ENCODE measurements around the gene UNCX. TPM values are rescaled to one million over a fixed set of nuclear protein-coding genes. Genes with fewer than 3 reads are reported as not detected.
"Not testable (repeated sequence)": the region's sequence is repeated elsewhere in the genome, so short reads cannot be mapped to it uniquely, and the experiment has no call there.

The UNCX gene
- total RNA-seq, 1 experiment from 2014 or later: not detected

- Mint-ChIP-seq H3K36me3 (ENCODE audit: insufficient read depth, unreplicated experiment) (no peaks in the 10 kb centered on the region), H3K27ac (ENCODE audit: unreplicated experiment) (no peak overlapping the region), H3K4me1 (ENCODE audit: low read depth, unreplicated experiment) (no peaks in the 10 kb centered on the region), H3K27me3 (ENCODE audit: unreplicated experiment) (peaks cover 60% of the 10 kb centered on the region), H3K4me3 (ENCODE audit: low read depth, unreplicated experiment) (no peak overlapping the region), H3K9me3 (ENCODE audit: low read depth, unreplicated experiment) (no peaks in the 10 kb centered on the region)
- CTCF ChIA-PET: no interaction called here
- TF ChIP-seq, protein P1, sequence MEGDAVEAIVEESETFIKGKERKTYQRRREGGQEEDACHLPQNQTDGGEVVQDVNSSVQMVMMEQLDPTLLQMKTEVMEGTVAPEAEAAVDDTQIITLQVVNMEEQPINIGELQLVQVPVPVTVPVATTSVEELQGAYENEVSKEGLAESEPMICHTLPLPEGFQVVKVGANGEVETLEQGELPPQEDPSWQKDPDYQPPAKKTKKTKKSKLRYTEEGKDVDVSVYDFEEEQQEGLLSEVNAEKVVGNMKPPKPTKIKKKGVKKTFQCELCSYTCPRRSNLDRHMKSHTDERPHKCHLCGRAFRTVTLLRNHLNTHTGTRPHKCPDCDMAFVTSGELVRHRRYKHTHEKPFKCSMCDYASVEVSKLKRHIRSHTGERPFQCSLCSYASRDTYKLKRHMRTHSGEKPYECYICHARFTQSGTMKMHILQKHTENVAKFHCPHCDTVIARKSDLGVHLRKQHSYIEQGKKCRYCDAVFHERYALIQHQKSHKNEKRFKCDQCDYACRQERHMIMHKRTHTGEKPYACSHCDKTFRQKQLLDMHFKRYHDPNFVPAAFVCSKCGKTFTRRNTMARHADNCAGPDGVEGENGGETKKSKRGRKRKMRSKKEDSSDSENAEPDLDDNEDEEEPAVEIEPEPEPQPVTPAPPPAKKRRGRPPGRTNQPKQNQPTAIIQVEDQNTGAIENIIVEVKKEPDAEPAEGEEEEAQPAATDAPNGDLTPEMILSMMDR (IDR thresholded peaks at IDR 0.05; ENCODE audit: unreplicated experiment): no peak
- BruUV-seq (replicated peaks): no TSS peak
- intact Hi-C loops (cut with micrococcal nuclease; ENCODE audit: unreplicated experiment): no loop called here
- no peak for DNase-seq
Observed at GRCh38 chr7:1209097-1209496, 23.6 kb upstream of the UNCX start.

DNA sequence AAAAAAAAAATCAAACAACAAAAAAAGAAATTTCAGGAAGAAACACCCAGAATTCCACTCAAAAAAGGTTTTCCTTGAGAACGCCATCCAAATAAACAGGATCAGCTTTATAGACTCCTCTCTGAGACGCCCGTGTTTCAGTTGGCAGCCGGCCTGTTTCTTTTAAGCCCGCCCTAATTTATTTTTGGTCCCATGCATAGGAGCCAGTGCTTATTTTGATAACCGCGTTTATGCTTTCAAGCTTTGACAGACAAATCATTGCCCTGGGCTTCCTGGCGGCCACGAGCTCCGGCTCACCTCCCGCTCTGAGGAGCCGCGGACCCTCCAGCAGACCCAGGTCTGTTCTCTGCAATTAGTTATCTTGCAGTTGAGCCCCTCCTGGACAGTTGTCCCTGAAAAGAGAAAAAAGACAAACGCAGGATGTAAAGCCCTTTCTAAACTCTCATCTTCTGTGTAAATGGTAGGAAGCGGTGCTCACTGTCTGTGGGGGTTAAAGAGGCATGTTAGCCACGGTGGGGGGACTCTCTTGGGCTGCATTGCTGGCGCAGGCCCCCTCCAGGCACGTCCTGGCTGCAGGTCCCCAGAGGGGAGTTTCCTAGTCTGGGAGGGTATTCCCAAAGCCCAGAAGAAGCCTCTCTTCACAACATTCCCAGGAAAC lies 22.2 kb upstream of the UNCX start:
- BruUV-seq (replicated peaks): no TSS peak
- CTCF ChIA-PET: interaction anchor here (0.6 to 0.9 kb wide), 3 partner anchors 16 to 650 kb away, joined by 3 to 4 read pairs (median 3); no protein-coding TSS in a partner anchor
- H3K9me3 Mint-ChIP-seq (ENCODE audit: low read depth, unreplicated experiment): no peaks in the 10 kb centered on the region
- H3K36me3 Mint-ChIP-seq (ENCODE audit: insufficient read depth, unreplicated experiment): no peaks in the 10 kb centered on the region
- intact Hi-C loops (cut with micrococcal nuclease; ENCODE audit: unreplicated experiment): no loop called here
- TF ChIP-seq, protein P1 (IDR thresholded peaks at IDR 0.05; ENCODE audit: unreplicated experiment): no peak
- no peaks in the 10 kb centered on the region for H3K4me1 Mint-ChIP-seq (ENCODE audit: low read depth, unreplicated experiment)
- H3K4me3 Mint-ChIP-seq (ENCODE audit: low read depth, unreplicated experiment): no peak overlapping the region
- no peak for DNase-seq
- H3K27me3 Mint-ChIP-seq (ENCODE audit: unreplicated experiment): peaks cover 64% of the 10 kb centered on the region
- H3K27ac Mint-ChIP-seq (ENCODE audit: unreplicated experiment): no peak overlapping the region

DNA sequence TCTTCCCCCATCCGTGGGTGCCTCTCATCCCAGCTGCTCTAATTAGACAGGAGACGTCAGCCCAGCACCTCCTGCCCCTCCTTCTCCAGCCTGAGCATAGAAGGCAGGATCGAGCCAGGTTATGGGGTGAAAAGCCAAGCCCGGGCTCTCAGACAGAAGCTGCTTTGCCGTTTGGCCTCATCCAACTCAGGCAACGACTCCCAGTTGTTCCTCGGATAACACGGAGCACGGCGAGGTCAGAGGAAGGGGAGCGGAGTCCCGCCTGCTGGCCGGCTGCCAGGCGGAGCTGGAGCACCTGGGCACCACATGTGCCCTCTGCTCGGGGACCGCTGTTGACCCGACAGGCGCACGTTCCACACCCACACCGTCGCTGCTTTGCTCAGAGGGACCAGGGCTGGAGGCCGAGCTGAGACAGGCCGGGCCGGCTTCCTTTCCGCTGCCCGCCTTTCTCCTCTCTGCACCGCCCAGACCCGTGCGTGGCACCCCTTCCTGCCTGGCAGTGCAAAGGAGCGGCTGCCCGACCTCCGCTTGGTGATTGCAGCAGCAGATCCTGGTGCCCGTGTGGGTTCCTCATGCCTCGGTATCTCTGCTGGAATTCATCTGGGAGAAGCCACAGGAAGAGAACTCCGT lies 21.6 kb upstream of the UNCX start:
- peaks cover 68% of the 10 kb centered on the region for H3K27me3 Mint-ChIP-seq (ENCODE audit: unreplicated experiment)
- CTCF ChIA-PET: interaction anchor here (0.9 kb wide), 1 partner anchor 41 kb away, joined by 3 read pairs; no protein-coding TSS in a partner anchor
- no TSS peak for BruUV-seq (replicated peaks)
- intact Hi-C loops (cut with micrococcal nuclease; ENCODE audit: unreplicated experiment): no loop called here
- DNase-seq: no peak
- H3K36me3 Mint-ChIP-seq (ENCODE audit: insufficient read depth, unreplicated experiment): no peaks in the 10 kb centered on the region
- no peaks in the 10 kb centered on the region for H3K4me1 Mint-ChIP-seq (ENCODE audit: low read depth, unreplicated experiment)
- no peak overlapping the region for H3K4me3 Mint-ChIP-seq (ENCODE audit: low read depth, unreplicated experiment)
- H3K9me3 Mint-ChIP-seq (ENCODE audit: low read depth, unreplicated experiment): no peaks in the 10 kb centered on the region
- no peak overlapping the region for H3K27ac Mint-ChIP-seq (ENCODE audit: unreplicated experiment)
- TF ChIP-seq, protein P1 (IDR thresholded peaks at IDR 0.05; ENCODE audit: unreplicated experiment): no peak

- no peak for DNase-seq
- no peaks in the 10 kb centered on the region for H3K4me1 Mint-ChIP-seq (ENCODE audit: low read depth, unreplicated experiment)
- TF ChIP-seq, protein P1 (IDR thresholded peaks at IDR 0.05; ENCODE audit: unreplicated experiment): no peak
- no peak overlapping the region for H3K4me3 Mint-ChIP-seq (ENCODE audit: low read depth, unreplicated experiment)
- intact Hi-C loops (cut with micrococcal nuclease; ENCODE audit: unreplicated experiment): no loop called here
- H3K36me3 Mint-ChIP-seq (ENCODE audit: insufficient read depth, unreplicated experiment): no peaks in the 10 kb centered on the region
- peaks cover 74% of the 10 kb centered on the region for H3K27me3 Mint-ChIP-seq (ENCODE audit: unreplicated experiment)
- no peaks in the 10 kb centered on the region for H3K9me3 Mint-ChIP-seq (ENCODE audit: low read depth, unreplicated experiment)
- BruUV-seq (replicated peaks): no TSS peak
- CTCF ChIA-PET: interaction anchor here (0.9 kb wide), 1 partner anchor 40 kb away, joined by 3 read pairs; no protein-coding TSS in a partner anchor
- no peak overlapping the region for H3K27ac Mint-ChIP-seq (ENCODE audit: unreplicated experiment)
Observed at GRCh38 chr7:1211611-1212010, 21.1 kb upstream of the UNCX start.

- BruUV-seq (replicated peaks); H3K4me3 Mint-ChIP-seq (ENCODE audit: low read depth, unreplicated experiment); DNase-seq; CTCF ChIA-PET; H3K4me1 Mint-ChIP-seq (ENCODE audit: low read depth, unreplicated experiment); intact Hi-C loops (cut with micrococcal nuclease; ENCODE audit: unreplicated experiment); H3K36me3 Mint-ChIP-seq (ENCODE audit: insufficient read depth, unreplicated experiment); H3K9me3 Mint-ChIP-seq (ENCODE audit: low read depth, unreplicated experiment); H3K27ac Mint-ChIP-seq (ENCODE audit: unreplicated experiment): not testable (repeated sequence)
- H3K27me3 Mint-ChIP-seq (ENCODE audit: unreplicated experiment): peaks cover 78% of the 10 kb centered on the region
Observed at GRCh38 chr7:1212025-1212424, 20.6 kb upstream of the UNCX start.
